Endothelial cell of umbilical vein (primary cell): ENCODE measurements around the gene GUCA1A. TPM values are rescaled to one million over a fixed set of nuclear protein-coding genes. Genes with fewer than 3 reads are reported as not detected.

Source experiments
- BruUV-seq: library from RNA; stranded (reverse); fragments of 400-500 nt; replicated peaks from 2 replicates; lab custom pipeline; 2021; lab: Mats Ljungman, UMichigan
- CTCF ChIA-PET: fragments of 300-600, 350-600 bp; sonication (Branson Sonifier 250); formaldehyde crosslinking; loops from one replicate; lab custom pipeline; 2021; ENCODE audit warnings: antibody characterized with exemption, inconsistent platforms; lab: Charles Lee
- POLR2A ChIA-PET: fragments of 300-600, 350-600 bp; sonication (Branson Sonifier 250); formaldehyde crosslinking; loops from one replicate; lab custom pipeline; 2021; ENCODE audit warnings: antibody characterized with exemption, inconsistent platforms; lab: Charles Lee
- DNase-seq: peaks from one replicate; pipeline ENCODE4 v3.0.0-alpha.2; 2011; ENCODE audit warnings: low read depth, low spot score
- FAIRE-seq: peaks from 2 replicates; lab custom pipeline; 2011; peaks lifted over from hg19 to GRCh38; lab: Jason Lieb, UNC
- H2AFZ ChIP-seq: 2 replicates; pipeline ENCODE4 v1.6.0; 2012; ENCODE audit warnings: low read depth, low read length, control low read depth, inconsistent platforms
- H3K27ac ChIP-seq: 2 replicates; pipeline ENCODE4 v1.5.1; 2011; ENCODE audit warnings: low read depth, mild to moderate bottlenecking, control low read depth, low read length, moderate library complexity; ENCODE audit not compliant: insufficient read depth
- H3K27me3 ChIP-seq, 2 experiments: 2 replicates each; pipeline versions ENCODE4 v1.6.0 to v1.6.1; 2011; ENCODE audit warnings: low read length in 2 of 2, mixed read lengths in 1 of 2; ENCODE audit not compliant: control insufficient read depth in 2 of 2, insufficient read depth in 2 of 2
- H3K36me3 ChIP-seq, 2 experiments: 2 replicates in 1 of 2; 3 replicates in 1 of 2; pipeline ENCODE4 v1.5.1; 2011; ENCODE audit warnings: low read length in 2 of 2, mild to moderate bottlenecking in 1 of 2, moderate library complexity in 1 of 2; ENCODE audit not compliant: control insufficient read depth in 2 of 2, insufficient read depth in 2 of 2; ENCODE audit errors: extremely low read depth in 1 of 2
- H3K4me1 ChIP-seq: 3 replicates; pipeline ENCODE4 v1.5.1; 2011; ENCODE audit warnings: mild to moderate bottlenecking, low read length; ENCODE audit not compliant: control insufficient read depth, insufficient read depth; ENCODE audit errors: extremely low read depth
- H3K4me2 ChIP-seq: 2 replicates; pipeline ENCODE4 v1.6.1; 2011; ENCODE audit warnings: low read length, control low read depth, mixed read lengths; ENCODE audit not compliant: insufficient read depth
- H3K4me3 ChIP-seq, 3 experiments: fragments of 200-600 bp in 1 of 3; sonication (generic), shearing (Covaris generic) in 1 of 3; replicated peaks in 1 of 3; 2 replicates each; pipeline ENCODE4 v1.5.1; 2011 to 2016; ENCODE audit warnings: control low read depth in 3 of 3, low read length in 3 of 3, mild to moderate bottlenecking in 2 of 3, inconsistent platforms in 1 of 3, low read depth in 1 of 3, moderate library complexity in 1 of 3; ENCODE audit not compliant: insufficient read depth in 1 of 3
- H3K79me2 ChIP-seq: 2 replicates; pipeline ENCODE4 v1.6.0; 2012; ENCODE audit warnings: low read length, inconsistent platforms; ENCODE audit not compliant: control insufficient read depth, insufficient read depth
- H3K9ac ChIP-seq: replicated peaks from 2 replicates; pipeline ENCODE3; 2011; ENCODE audit warnings: low read length, control low read depth; ENCODE audit not compliant: insufficient read depth; ENCODE audit errors: extremely low read depth
- H3K9me1 ChIP-seq: replicated peaks from 3 replicates; pipeline ENCODE4 v1.6.0; 2011; ENCODE audit warnings: mild to moderate bottlenecking, low read length; ENCODE audit not compliant: control insufficient read depth, insufficient read depth; ENCODE audit errors: extremely low read depth
- H3K9me3 ChIP-seq: replicated peaks from 2 replicates; pipeline ENCODE4 v1.5.1; 2012; ENCODE audit warnings: low read length, inconsistent platforms; ENCODE audit not compliant: control insufficient read depth, insufficient read depth
- H4K20me1 ChIP-seq: replicated peaks from 2 replicates; pipeline ENCODE3; 2011; ENCODE audit warnings: mild to moderate bottlenecking, low read length; ENCODE audit not compliant: control insufficient read depth, insufficient read depth; ENCODE audit errors: extremely low read depth
- CTCF ChIP-seq, 2 donors: IDR thresholded peaks; 1 replicate in 1 of 2; 2 replicates in 1 of 2; pipeline ENCODE4 v1.5.1; 2011; ENCODE audit warnings: low read length in 2 of 2, mild to moderate bottlenecking in 2 of 2, moderate library complexity in 2 of 2, control low read depth in 1 of 2, inconsistent platforms in 1 of 2, low read depth in 1 of 2; ENCODE audit not compliant: insufficient read depth in 1 of 2; ENCODE audit errors: extremely low read depth in 1 of 2
- EZH2 ChIP-seq: IDR thresholded peaks from 2 replicates; pipeline ENCODE4 v1.6.1; 2012; ENCODE audit warnings: borderline replicate concordance, low read depth, mild to moderate bottlenecking, moderate library complexity, low read length, inconsistent platforms; ENCODE audit not compliant: severe bottlenecking
- FOS ChIP-seq: IDR thresholded peaks from 2 replicates; pipeline ENCODE4 v1.6.1; 2011; ENCODE audit warnings: mild to moderate bottlenecking, low read length, moderate library complexity, borderline replicate concordance; ENCODE audit not compliant: insufficient read depth
- GATA2 ChIP-seq: IDR thresholded peaks from 2 replicates; pipeline ENCODE4 v1.7.0; 2011; ENCODE audit warnings: low read depth, mild to moderate bottlenecking, moderate library complexity, mixed read lengths, low read length; ENCODE audit not compliant: insufficient read length, insufficient read depth
- JUN ChIP-seq: IDR thresholded peaks from 2 replicates; pipeline ENCODE4 v1.6.1; 2011; ENCODE audit warnings: borderline replicate concordance, low read depth; ENCODE audit not compliant: insufficient read length, insufficient read depth
- MAX ChIP-seq: IDR thresholded peaks from 2 replicates; pipeline ENCODE4 v1.6.1; 2011; ENCODE audit not compliant: insufficient read depth, insufficient read length
- MYC ChIP-seq: IDR thresholded peaks from one replicate; pipeline ENCODE4 v1.6.1; 2011; ENCODE audit warnings: mild to moderate bottlenecking, low read depth, low read length
- POLR2A ChIP-seq: IDR thresholded peaks from 2 replicates; pipeline ENCODE4 v1.6.1; 2012; ENCODE audit warnings: low read depth, mild to moderate bottlenecking, control low read depth, low read length
- POLR2AphosphoS5 ChIP-seq: IDR thresholded peaks from 2 replicates; pipeline ENCODE4 v1.6.1; 2012; ENCODE audit warnings: low read depth, mild to moderate bottlenecking, control low read depth, low read length, moderate library complexity; ENCODE audit not compliant: insufficient read depth
- dilution Hi-C: fragments of 300-500 bp; cut with MboI; formaldehyde crosslinking; loops from one replicate; pipeline ENCODE4 v1.15.0; 2019; ENCODE audit warnings: low sequenced_read_pairs; ENCODE audit not compliant: extremely low pct_ligation_motif_present
- intact Hi-C: fragments of 100-400 bp; cut with micrococcal nuclease; formaldehyde crosslinking; loops from one replicate; pipeline ENCODE4 v1.10.0; 2022
- polyA plus RNA-seq, 4 experiments: library from polyadenylated mRNA; depleted of rRNA in 3 of 4; stranded (reverse) in 3 of 4; unstranded in 1 of 4; fragments of >200 nt; gene quantifications; 2 replicates each; pipeline versions ENCODE4 v1.2.1 to v1.2.3, GENCODE V29; 2011 to 2012; ENCODE audit warnings: missing spikeins in 1 of 4
- total RNA-seq: library from RNA; stranded (reverse); gene quantifications from 2 replicates; pipeline ENCODE4 v1.2.3, GENCODE V29; 2021

Gene GUCA1A
- total and polyA plus RNA-seq, 2 donors (not counting 3 experiments of a cell fraction or from before 2014, with no cell fraction given): 0.04 to 0.22 TPM

- H3K79me2 ChIP-seq: no peaks in the 10 kb centered on the region
- BruUV-seq: no TSS peak
- CTCF ChIA-PET: interaction anchor here (1.0 kb wide), 1 partner anchor 391 kb away, joined by 3 read pairs; no protein-coding TSS in a partner anchor
Measured at GRCh38 chr6:42156638-42157037, 16.5 kb upstream of the GUCA1A start.

More at GRCh38 chr6:42156638-42157037, 16.5 kb upstream of the GUCA1A start:
- POLR2A ChIA-PET: no interaction called here
- Histone ChIP-seq H3K9me3 (no peaks in the 10 kb centered on the region), H3K4me1 (no peaks in the 10 kb centered on the region), H3K9ac (no peak overlapping the region), H4K20me1 (no peaks in the 10 kb centered on the region), H3K36me3 (no peaks in the 10 kb centered on the region), H3K27ac (no peak overlapping the region), H2AFZ (no peak overlapping the region), H3K9me1 (no peaks in the 10 kb centered on the region), H3K4me3 (no peak overlapping the region), H3K27me3 (peaks cover 4 to 5% of the 10 kb centered on the region in 2 experiments), H3K4me2 (no peak overlapping the region)
- TF ChIP-seq JUN: no peak
- TF ChIP-seq FOS: no peak
- no peak for TF ChIP-seq CTCF (IDR thresholded peaks at IDR 0.05; ENCODE audit: extremely low read depth in 1 of 2, insufficient read depth in 1 of 2, low read depth in 1 of 2, low read length in 2 of 2)
- TF ChIP-seq POLR2A: no peak
- no peak for TF ChIP-seq MYC
- TF ChIP-seq EZH2: no peak
- no peak for TF ChIP-seq GATA2
- no peak for TF ChIP-seq POLR2AphosphoS5
- no peak for TF ChIP-seq MAX
- no peak for DNase-seq
- intact Hi-C loops (no loop called here), dilution Hi-C loops (no loop called here)
- no peak for FAIRE-seq
